Measurements from ENCODE around the gene CHSY1. TPM values are rescaled to one million over a fixed set of nuclear protein-coding genes. Genes with fewer than 3 reads are reported as not detected.

The CHSY1 gene
- polyA plus RNA-seq, 1 donor from 2014 or later, result 1.1 TPM

DNA sequence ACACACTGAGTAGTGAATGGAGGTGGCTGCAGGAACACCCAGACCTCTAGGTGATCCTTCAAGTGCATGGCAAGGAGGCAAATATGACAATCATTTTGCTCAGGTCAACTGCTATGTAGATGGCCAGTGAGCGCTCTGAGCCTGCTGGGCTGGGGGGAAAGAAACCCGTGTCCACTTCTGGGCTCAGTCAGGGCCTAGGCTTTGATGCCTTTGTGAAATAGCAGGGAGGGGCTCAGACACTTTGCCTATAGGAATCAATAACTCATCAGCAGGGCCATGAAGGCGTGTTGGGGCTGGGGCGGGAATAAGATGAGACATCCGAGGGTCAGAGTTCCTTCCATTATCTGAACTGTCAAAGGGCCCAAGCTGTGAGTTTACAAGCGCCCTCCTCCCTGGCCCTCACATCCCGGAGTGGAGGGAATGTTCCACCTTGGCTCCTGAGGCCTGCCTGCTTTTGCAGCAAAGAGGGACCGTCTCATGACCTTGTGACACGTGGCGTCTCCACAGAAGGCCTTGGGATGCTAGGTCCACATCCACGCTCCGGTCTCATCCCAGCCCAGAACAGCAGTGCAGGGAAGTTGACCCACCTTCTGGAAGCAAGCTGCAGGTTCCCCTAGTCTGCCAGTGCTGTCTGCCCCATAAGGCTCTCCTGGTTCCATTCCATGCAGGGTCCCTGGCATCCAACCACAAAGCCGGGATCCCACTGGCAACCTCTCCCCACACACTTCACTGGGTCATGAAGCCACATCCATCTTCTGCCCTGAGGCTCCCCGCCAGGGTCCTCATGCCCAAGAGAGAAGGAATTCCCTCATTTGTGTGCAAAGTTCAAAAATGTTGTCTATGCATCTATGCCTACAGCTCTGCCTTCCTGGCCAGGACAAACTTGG is 78.4 kb downstream of the CHSY1 start:
- Mint-ChIP-seq H3K4me1 (peaks cover 4 to 5% (median 4%) of the 10 kb centered on the region in 3 donors), H3K36me3 (peaks cover 6% of the 10 kb centered on the region), H3K27ac (no peak overlapping the region), H3K27me3 (no peaks in the 10 kb centered on the region), H3K4me3 (no peak overlapping the region), H3K9me3 (no peaks in the 10 kb centered on the region)

DNA sequence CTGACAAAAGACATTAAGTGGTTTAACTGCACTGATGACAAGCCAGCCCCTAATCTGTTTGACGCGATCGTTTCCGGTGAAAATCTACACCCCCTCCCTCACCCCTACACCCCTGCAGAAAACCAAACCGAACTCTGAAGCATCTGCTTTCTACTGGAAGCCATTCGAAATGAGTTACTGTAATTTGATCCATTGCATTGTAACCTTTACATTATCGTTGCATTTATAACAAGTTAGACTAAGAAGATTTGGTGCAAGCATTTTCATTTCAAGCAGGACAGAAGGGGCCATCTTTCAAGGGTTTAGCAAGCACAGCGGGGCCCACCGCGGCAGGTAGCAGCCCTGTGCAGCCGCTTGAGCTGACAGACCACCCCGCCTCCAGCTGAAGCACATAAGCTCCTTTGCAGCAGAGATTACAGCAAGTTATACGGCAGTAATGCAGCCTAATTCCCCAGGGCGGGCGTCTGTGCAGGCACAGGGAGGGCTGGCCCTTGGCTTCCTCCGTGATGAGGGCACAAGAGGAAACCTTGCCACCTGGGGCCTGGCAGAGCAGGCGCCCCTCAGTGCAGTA is 79.3 kb downstream of the CHSY1 start:
- Mint-ChIP-seq H3K9me3 (no peaks in the 10 kb centered on the region), H3K27me3 (no peaks in the 10 kb centered on the region), H3K36me3 (peaks cover 7% of the 10 kb centered on the region), H3K4me1 (peaks cover 6% of the 10 kb centered on the region in 3 donors), H3K4me3 (no peak overlapping the region), H3K27ac (no peak overlapping the region)

DNA sequence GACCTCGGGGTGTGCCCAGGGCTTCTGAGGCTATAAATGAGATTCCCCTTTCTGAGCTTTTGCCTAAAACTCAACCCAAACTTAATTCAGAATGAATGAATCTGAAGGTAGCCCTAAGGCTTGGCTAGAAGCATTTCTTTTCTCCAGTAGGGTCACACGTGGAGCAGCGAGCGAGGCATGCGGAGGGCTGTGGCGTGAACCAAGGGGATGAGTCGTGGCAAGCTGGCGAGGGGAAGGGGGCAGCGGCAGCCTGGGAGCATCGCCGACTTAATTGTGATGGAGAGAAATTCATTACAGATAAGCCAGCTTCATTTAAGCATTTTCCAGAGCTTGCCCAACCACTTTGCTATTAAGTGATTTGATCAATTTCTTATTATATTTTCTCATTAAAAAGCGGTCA is 79.9 kb downstream of the CHSY1 start:
- no peaks in the 10 kb centered on the region for H3K27me3 Mint-ChIP-seq
- H3K36me3 Mint-ChIP-seq, result peaks cover 5% of the 10 kb centered on the region
- no peak overlapping the region for H3K4me3 Mint-ChIP-seq
- H3K27ac Mint-ChIP-seq, result no peak overlapping the region
- peaks cover 6 to 10% (median 7%) of the 10 kb centered on the region in 3 donors for H3K4me1 Mint-ChIP-seq
- H3K9me3 Mint-ChIP-seq, result peaks cover 0 to under 1% (median 0%) of the 10 kb centered on the region in 3 donors

DNA sequence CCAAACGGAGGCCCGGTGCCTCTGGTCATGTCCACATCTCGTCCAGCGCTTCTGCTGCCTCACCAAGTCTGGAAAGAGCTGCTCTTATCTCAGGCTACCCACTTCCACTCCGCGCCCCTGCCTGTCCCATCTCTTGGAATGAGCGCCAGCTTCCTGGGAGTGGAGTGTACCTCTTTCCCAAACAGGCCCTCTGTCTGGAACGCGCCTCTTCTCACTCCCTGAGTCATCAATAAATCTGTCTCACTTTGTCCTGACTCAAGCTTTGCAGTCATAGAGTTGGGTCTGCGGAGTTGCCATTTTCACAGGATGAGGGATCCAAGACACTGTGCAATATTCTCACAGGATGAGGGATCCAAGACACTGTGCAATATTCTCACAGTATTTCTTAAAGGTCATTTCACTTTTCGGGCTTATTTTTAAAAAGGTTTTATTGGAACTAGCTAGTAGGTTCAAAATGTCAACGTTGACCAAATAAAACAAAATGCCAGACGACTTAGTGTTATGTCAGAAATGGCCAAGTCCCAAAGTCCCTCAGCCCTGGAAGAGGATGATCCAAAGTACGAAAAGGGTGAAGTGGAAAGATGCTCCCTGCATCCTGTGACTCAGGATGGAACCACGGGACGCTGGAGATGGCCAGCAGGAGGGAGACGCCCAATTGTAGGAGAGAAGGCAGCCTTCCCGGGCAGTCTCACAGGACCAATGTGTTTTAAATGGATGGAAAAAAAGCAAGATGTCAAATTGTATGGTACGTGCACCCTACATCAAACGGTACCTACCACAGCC is 81.1 kb downstream of the CHSY1 start:
- Mint-ChIP-seq H3K4me3 (no peak overlapping the region), H3K9me3 (peaks cover 3 to 9% (median 6%) of the 10 kb centered on the region in 3 donors), H3K27ac (no peak overlapping the region), H3K4me1 (peaks cover 4 to 10% (median 7%) of the 10 kb centered on the region in 3 donors), H3K27me3 (no peaks in the 10 kb centered on the region), H3K36me3 (peaks cover 5% of the 10 kb centered on the region)

DNA sequence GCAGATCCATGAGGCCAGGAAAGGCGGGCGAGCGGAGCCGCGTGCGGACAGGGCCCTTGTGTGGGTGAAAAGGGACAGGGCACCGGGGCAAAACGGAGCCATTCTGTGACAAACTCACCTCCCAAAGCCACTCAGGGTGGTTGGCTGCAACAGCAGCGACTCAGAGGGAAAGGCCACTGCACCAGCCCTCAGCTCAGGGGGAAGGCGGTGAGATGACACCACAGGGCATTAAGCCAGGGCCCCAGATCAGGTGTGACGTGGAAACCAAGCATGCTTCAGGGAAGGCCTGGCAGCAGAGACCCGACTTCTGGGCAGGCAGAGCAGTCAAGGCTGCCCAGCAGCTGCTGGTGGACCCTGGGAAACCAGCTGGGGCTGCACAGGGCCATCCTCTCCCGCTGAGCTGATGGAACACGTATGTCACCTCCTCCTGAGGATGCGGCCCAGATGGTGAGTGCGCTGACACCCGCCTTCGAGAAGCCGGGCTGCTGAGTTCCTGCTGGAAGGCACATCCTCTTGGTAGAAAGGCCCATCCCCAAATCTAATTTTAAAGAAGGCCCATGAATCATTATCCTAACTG is 82.3 kb downstream of the CHSY1 start:
- Mint-ChIP-seq H3K36me3 (peaks cover 5% of the 10 kb centered on the region), H3K4me1 (peaks cover 2 to 5% (median 3%) of the 10 kb centered on the region in 3 donors), H3K4me3 (no peak overlapping the region), H3K27ac (no peak overlapping the region), H3K9me3 (peaks cover 6 to 19% (median 10%) of the 10 kb centered on the region in 3 donors), H3K27me3 (no peaks in the 10 kb centered on the region)

DNA sequence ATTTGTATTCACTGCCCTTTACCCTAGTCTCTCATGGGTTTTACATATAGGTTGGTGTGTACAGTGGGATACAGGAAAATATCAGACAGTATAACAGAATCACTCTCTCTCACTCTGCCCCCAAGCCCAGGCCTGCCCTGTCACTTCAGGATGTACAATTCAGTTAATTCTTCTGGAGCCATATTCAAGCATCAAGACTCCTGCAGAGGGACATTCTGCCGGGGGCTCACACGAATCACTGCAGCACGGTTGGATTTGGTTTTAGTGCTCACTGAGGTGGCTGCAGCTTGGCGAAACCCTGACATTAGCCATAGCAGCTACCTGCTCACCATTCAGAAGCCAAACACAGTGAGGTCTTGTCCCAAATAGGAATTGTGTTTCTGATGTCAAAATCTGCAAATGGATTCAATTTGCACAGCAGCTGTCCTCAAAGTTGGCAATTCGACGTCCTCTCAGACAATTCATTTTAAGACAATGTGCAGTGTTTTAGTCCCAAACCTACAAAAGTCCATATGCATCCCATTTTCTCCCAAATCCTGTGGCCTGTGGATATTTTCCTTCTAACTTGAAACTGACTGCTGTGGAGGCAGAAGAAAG is 82.9 kb downstream of the CHSY1 start:
- Mint-ChIP-seq H3K36me3 (peaks cover 5% of the 10 kb centered on the region), H3K4me3 (no peak overlapping the region), H3K9me3 (peaks cover 9 to 25% (median 10%) of the 10 kb centered on the region in 3 donors), H3K27me3 (no peaks in the 10 kb centered on the region), H3K4me1 (peaks cover 2 to 5% (median 3%) of the 10 kb centered on the region in 3 donors), H3K27ac (no peak overlapping the region)

DNA sequence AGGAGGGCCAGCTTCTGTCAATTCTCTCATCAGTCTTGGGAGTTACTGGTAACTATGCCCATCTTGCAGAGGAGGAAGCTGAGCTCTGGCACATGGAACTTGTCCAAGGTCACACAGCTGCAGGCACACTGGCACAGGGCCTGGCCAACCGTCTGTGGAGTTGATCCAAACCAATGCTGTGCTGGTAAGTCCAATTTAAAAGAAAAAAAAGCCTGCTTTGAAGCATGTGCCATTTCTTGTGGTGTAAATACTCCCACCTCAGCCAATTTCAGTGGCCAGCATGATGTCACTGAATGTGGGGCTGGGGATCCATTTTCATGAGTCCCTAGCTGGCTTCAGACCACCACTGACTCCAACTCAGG is 83.4 kb downstream of the CHSY1 start:
- H3K27ac Mint-ChIP-seq, result peak overlapping the region in 1 of 3 donors; percentile 37
- no peaks in the 10 kb centered on the region for H3K27me3 Mint-ChIP-seq
- H3K4me1 Mint-ChIP-seq, result peaks cover 2 to 5% (median 3%) of the 10 kb centered on the region in 3 donors
- H3K9me3 Mint-ChIP-seq, result peaks cover 10 to 31% (median 11%) of the 10 kb centered on the region in 3 donors
- H3K4me3 Mint-ChIP-seq, result peak overlapping the region in 1 of 4 donors; percentile 12
- peaks cover 5% of the 10 kb centered on the region for H3K36me3 Mint-ChIP-seq

DNA sequence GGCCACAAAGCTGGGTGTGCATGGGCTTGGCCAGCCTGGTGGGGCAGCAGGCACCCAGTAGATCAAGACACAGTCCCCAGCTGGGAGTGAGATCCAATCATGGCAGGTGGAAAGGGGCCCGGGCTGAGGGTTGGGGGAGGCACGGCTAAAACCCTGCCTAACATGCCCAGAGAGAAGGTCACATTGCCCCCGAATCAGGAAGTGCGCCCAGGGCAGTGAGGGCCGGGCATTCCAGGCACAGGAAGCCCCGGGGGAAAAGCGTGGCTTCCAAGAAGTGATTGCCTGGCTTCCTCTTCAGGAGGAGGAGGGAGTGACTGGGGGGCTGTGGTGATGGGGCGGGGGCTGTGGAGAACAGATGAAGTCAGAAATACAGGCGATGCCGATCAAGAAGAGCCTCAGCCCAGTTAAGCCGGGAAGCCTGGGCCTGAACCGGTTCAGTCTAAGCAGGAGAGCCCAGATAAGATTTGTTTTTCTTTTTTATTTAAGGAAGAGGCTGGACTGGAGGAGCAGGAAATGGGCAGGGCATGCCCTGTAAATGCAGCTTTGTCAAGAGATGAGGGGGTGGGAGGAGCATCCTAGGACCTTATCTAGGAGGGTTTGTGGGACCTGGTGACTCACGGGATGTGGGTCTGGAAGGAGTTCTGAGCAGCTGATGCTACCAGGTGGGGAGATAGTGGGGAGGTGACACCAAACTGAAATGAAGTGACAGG is 83.9 kb downstream of the CHSY1 start:
- peak overlapping the region in 1 of 3 donors; percentile 37 for H3K27ac Mint-ChIP-seq
- H3K27me3 Mint-ChIP-seq, result no peaks in the 10 kb centered on the region
- peaks cover 5% of the 10 kb centered on the region for H3K36me3 Mint-ChIP-seq
- peaks cover 2 to 5% (median 3%) of the 10 kb centered on the region in 3 donors for H3K4me1 Mint-ChIP-seq
- H3K9me3 Mint-ChIP-seq, result peaks cover 10 to 31% (median 11%) of the 10 kb centered on the region in 3 donors
- H3K4me3 Mint-ChIP-seq, result peak overlapping the region in 2 of 4 donors; percentile 52 to 83

DNA sequence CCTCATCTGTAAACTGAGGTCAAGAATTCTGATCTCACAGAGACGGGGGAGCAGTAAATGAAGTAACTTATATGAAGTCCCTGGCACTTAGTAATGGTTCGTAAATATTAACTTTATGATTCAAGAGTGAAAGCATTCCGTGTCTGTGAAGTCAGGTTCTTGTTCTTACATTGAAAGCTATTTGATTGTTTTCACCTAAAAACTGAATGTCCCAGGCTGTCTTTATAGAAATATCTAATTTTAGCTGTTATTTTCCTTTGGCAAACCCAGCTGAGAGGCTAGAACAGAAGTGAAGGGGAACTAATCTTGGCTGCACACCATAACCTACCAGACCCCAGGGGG is 84.5 kb downstream of the CHSY1 start:
- Mint-ChIP-seq H3K36me3 (peaks cover 2% of the 10 kb centered on the region), H3K27me3 (no peaks in the 10 kb centered on the region), H3K9me3 (peaks cover 10 to 31% (median 11%) of the 10 kb centered on the region in 3 donors), H3K27ac (no peak overlapping the region), H3K4me1 (peaks cover 2 to 5% (median 3%) of the 10 kb centered on the region in 3 donors), H3K4me3 (peak overlapping the region in 1 of 4 donors; percentile 43)

DNA sequence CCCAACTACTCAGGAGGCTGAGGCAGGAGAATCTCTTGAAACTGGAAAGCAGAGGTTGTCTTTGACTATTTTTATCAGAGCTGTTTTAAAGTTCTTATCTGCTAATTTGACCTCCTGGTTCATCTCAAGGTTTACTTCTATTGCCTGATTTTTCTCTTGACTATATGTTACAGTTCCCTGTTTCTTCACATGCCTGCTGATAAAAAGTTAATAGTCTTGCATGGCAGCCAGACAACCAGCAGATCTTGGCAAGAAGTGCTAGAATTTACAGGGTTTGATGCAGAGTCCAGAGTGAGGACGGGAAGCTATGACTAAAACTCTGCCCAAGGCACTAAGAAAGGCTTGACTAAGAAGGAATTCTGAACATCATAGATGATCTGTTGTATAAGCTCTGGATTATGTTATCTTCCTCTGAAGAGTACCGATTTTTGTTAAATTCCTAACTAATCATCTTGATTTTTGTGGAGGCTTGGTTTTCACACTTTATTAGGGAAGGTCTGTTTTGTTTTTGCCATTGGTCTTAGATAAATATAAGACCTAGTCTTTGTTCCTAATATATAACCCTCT is 85.9 kb downstream of the CHSY1 start:
- Mint-ChIP-seq H3K4me1 (peaks cover 3 to 5% (median 4%) of the 10 kb centered on the region in 3 donors), H3K4me3 (no peak overlapping the region), H3K36me3 (peaks cover 4% of the 10 kb centered on the region)

DNA sequence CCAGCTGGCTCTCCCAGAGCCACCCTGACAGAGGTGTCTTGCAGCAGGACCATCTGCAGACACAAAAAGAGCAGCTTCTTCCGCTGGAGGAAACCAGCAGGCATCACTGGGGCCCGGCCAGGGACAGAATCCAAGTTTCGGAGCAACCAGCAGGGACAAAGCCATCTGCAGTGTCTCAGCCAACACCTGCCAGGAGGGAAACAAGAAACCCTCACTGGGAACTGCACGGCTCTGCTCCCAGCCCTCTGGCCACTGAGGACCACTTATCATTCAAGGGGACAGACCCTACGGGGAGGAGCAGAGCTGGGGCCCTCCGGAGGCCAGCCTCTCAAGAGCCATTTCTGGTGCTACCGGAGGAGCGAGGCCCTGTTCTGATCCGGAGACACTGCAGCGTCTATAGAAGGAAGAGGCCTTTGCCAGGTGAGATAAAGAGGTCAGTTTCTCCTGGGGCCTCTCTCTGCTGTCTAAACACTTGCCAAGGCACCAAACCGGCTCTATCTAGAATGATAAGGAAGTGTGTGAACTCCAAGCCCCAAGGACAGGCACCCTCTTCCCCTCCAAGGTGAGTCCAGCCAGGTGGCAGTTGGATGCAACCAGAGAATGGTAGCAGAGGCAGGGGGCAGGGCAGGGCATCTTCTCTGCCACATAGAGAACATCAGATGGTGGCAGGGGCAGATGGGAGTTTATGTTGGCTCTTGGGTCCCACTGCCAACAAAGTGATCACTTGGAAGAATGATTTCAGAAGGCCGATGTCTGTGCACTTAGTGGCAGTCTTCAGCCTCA is 89.0 kb downstream of the CHSY1 start:
- peaks cover 5% of the 10 kb centered on the region for H3K36me3 Mint-ChIP-seq
- H3K27ac Mint-ChIP-seq, result no peak overlapping the region
- H3K4me1 Mint-ChIP-seq, result peaks cover 3 to 8% (median 5%) of the 10 kb centered on the region in 3 donors
- H3K4me3 Mint-ChIP-seq, result no peak overlapping the region
- H3K9me3 Mint-ChIP-seq, result peaks cover 10 to 31% (median 11%) of the 10 kb centered on the region in 3 donors
- peaks cover 5% of the 10 kb centered on the region for H3K27me3 Mint-ChIP-seq

More for the DNA sequence above, 85.9 kb downstream of the CHSY1 start:
- Mint-ChIP-seq H3K9me3 (peaks cover 10 to 31% (median 11%) of the 10 kb centered on the region in 3 donors), H3K27ac (no peak overlapping the region), H3K27me3 (no peaks in the 10 kb centered on the region)

DNA sequence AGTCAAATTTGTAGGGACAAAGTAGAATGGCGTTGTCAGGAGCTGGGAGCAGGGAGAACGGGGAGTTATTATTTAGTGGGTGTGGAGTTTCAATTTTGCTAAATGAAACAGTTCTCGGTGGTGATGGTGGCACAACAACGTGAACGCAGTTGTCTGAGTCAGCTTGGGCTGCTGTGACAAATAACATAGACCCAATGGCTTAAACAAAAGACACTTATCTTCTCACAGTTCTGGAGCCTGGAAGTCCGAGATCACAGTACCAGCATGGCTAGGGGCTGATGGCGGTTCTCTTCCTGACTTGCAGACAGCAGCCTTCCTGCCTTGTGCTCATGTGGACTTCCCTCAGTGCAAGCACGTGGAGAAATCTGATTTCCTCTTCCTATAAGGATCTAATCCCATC is 90.2 kb downstream of the CHSY1 start:
- H3K9me3 Mint-ChIP-seq, result peaks cover 7 to 28% (median 9%) of the 10 kb centered on the region in 3 donors
- H3K4me1 Mint-ChIP-seq, result peaks cover 2 to 10% (median 2%) of the 10 kb centered on the region in 3 donors
- peaks cover 5% of the 10 kb centered on the region for H3K36me3 Mint-ChIP-seq
- H3K27ac Mint-ChIP-seq, result no peak overlapping the region
- H3K4me3 Mint-ChIP-seq, result peak overlapping the region in 1 of 4 donors; percentile 24
- H3K27me3 Mint-ChIP-seq, result peaks cover 6% of the 10 kb centered on the region
